Endometrium (tissue), 2 donors: ENCODE data around the gene TLE1.
A peak's percentile ranks its signal among the peaks of the same experiment; 100 is the strongest.
"Not testable (repeated sequence)": the region's sequence is repeated elsewhere in the genome, so short reads cannot be mapped to it uniquely, and the experiment has no call there.

Experiments
- FAIRE-seq: peaks from 2 replicates; lab custom pipeline; 2012; peaks lifted over from hg19 to GRCh38; lab: Jason Lieb, UNC
- donor health status: control.
- donor health status: control.

TLE1 gene

DNA sequence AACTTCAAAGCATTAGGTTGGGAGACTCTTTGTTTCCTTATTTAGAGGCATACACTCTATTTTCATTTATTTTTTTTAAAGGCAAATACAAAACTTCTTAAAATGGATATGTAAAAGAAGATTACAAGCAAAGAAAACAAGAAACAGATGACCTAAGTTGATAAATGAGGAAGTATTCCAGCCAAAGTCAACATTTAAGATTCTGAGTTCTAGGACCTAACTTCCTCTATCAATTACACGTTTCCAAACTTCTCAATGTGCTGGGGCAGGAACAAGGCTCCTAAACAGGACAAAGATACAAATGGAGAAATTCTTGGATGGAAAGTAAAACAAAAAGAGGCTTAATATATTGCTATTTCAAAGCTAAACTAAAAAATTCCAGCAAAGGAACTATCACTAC lies 89.5 kb downstream of the TLE1 start:
- FAIRE-seq: peak; percentile 91

DNA sequence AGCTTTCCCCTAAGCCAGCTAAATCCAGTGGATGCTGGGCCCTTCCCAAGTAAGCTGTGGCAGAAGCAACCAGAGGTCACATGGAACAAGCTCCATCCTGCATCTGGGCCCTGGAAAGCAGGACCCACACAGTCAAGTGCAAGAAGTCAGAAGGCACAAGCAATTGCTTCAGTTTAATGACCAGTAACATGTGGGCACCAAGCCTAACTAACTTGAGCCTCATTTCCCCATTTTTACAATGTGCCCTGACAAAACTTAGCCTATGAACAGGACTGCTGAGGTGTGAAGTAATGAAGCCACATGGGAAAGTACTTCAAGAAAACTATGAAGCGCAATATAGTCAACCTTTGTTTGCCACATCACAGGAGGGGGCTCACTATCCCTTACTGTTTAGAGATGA lies 90.5 kb downstream of the TLE1 start:
- FAIRE-seq: no peak

GRCh38 chr9:81598123-81598497 lies 91.2 kb downstream of the TLE1 start:
- FAIRE-seq: no peak

GRCh38 chr9:81597419-81598122 lies 91.8 kb downstream of the TLE1 start:
- no peak for FAIRE-seq

DNA sequence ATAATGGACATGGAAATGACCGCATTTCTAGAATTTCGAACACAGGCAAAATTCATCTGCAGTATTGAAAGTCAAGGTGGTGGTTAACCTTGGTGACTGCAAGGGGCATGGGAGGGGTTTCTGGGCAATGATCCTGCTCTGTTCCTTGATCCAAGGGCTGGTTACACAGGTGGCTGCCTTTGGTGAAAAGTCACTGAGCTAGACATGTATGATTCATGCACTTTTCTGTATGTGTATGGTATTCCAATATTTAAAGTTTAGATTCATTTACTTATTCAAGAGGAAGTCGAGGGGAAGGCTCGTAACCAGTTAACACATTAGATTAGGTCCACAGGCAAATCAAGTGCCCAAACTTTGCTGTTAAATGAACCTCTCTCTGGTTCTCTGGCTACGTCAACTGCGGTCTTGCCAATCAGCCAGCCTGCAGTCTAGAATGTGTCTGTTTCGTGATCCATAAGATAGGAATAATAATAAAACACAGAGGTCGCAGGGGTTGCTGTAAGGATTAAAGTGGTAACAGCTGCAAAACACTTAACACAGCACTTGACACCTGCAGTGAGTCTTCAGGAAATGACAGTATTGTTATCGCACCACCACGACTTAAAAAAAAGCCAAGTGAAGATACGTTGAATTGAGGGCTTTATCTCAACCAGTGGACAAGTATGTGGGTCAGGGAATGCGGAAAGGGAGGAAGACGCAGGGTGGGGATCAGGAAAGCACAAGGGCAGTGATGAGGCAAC lies 92.5 kb downstream of the TLE1 start:
- no peak for FAIRE-seq

GRCh38 chr9:81595887-81596543 lies 93.3 kb downstream of the TLE1 start:
- no peak for FAIRE-seq

- FAIRE-seq: not testable (repeated sequence)
Measured at GRCh38 chr9:81595293-81595692, 94.1 kb downstream of the TLE1 start.

- FAIRE-seq: no peak
Measured at GRCh38 chr9:81594415-81594814, 94.9 kb downstream of the TLE1 start.

DNA sequence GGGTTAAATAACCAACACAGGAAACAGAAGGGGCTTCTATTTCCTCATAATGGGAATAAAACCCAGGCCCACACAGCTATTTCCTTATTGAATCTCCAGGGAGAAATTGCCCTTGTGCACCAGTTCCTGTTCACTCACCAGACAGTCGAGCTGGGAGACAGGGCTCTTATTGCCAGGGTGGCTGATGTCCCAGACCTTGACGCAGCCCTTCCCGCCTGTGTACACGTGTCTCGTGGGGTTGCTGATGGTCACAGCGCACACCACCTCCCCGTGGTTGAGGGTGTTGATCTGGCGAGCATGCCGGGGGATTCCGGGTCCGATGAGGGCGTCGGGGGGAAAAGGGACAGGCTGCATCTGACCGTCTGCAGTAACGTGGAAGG lies 96.5 kb downstream of the TLE1 start:
- FAIRE-seq: no peak

- no peak for FAIRE-seq
Measured at GRCh38 chr9:81591791-81592190, 97.6 kb downstream of the TLE1 start.

GRCh38 chr9:81590688-81591087 lies 98.7 kb downstream of the TLE1 start:
- no peak for FAIRE-seq

DNA sequence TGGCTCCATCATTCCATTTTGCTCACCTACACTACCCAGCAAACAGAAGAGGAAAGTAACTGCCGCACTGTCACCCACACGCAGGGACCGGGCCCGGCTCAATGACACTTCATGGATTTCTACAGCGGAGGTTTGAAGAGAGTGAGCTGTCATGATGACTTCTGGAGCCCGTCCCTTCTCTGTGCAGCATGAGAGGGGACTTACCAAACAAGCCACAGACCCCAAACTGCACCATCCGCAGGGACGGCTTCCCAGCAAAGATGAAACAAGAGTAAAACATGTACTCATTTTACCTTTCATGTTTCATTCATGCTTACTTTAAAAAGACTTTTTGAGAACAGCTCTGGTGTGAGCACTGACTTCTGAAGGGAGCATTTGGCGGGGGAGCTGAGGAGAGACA lies 99.5 kb downstream of the TLE1 start:
- no peak for FAIRE-seq

- no peak for FAIRE-seq
Measured at GRCh38 chr9:81589392-81589791, 100.0 kb downstream of the TLE1 start.

GRCh38 chr9:81588148-81588871 lies 101.0 kb downstream of the TLE1 start:
- FAIRE-seq: no peak

DNA sequence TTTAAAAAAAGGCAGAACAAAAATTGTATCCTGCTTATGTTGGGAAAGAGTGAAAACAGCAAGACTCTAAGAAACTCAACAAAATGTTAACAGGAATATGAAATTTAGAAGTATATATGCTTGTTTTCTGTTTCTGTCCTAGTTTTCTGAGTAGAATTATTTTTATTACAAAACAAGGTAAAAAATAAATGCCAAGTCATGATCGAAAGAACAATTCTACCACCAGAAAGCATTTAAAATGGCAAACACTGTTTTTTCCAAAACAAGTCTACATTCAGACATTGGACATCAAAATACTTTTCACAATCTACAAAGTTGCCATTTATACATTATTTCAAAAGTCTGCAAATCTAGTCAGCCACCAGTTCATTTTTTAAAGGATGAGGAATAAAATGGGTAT lies 102.6 kb downstream of the TLE1 start:
- FAIRE-seq: no peak

DNA sequence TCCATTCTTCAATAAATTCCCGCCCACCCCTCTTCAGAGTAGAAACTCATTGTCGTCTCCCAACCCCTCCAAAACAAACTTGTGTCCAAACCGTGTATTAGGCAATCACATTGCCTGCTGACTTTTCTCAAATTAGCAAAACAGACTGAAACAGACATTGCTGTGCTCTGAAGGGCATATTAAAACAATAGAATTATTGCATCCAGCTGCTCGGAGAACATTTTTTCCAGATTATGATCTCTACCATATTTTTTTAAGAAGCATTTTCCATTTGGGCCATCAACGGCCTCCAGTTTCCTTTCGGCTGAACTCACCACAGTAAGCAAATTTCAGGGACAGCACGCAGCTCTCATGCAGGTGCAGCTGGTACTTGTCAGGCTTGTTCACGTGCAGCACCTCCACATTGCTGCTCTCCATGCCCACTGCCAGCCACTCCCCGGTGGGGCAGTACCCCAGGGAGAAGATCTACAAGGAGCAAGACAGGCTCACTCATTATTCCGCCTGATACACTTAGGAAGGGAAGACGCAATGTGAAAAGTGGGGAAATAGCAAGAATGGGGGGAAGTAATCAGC lies 104.1 kb downstream of the TLE1 start:
- FAIRE-seq: peak; percentile 67

DNA sequence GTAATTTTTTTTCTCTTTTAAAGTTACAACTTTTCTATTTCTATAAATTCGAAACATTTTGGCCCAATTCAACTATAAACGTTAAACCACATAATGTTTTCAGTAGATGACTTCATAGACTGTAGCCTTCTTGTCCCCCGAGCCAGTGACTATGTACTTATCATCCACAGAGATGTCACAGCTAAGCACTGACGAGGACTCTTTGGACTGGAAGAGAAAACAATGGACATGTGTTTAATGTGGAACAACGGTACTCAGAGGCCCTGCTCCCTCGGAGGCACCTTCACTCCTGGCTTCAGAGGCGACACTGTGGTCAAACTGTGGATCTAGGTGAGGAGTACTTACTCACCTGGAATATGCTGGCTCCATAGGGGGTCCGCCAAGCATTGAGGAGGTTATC lies 105.2 kb downstream of the TLE1 start:
- no peak for FAIRE-seq

DNA sequence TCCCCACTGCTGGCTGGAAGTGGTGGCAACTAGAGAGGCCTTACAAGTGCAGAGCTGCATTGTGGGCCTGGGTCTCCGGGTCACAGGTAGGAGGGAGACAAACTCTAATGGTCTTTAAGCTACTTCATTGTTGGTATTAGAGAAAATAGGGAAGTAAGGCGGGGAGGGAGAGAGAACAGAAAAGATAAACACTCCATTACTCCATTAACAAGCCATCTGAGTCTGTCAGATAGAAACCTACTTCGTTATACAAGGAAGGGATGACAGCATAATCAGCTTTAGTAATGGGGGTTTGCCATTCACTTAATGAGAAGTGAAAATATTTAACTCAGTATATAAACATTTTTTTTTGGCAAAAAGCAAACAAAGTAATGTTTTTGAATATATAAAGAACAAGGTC lies 107.4 kb downstream of the TLE1 start:
- FAIRE-seq: no peak

GRCh38 chr9:81579381-81579780 lies 110.0 kb downstream of the TLE1 start:
- FAIRE-seq: no peak

- no peak for FAIRE-seq
Measured at GRCh38 chr9:81578606-81579005, 110.7 kb downstream of the TLE1 start.

GRCh38 chr9:81575956-81576355 lies 113.4 kb downstream of the TLE1 start:
- no peak for FAIRE-seq

DNA sequence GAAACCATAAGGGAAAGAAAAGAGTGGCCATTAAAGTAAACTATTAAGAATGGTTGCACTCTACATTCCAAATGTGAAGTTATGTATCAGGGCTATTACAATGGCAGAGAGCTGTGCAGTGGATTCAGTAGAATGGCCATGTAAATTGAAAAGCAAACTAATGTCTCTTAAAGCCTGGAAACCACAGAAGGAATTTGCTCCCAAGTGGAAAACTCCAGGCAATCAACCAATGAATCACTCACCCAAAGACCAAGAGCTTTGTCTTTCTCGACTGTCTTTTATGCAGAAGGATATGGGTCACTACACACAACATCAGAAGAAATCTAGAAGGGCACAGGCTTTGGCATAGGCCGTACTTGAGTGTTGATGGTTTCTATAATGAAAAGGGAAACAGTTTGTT lies 114.9 kb downstream of the TLE1 start:
- FAIRE-seq: no peak
